NCI-H1930 (cell line): ENCODE data around the gene PLCL1.

Experiments
- DNase-seq, 2 experiments: peaks; one replicate each; lab custom pipeline; 2025; lab: John Stamatoyannopoulos, UW

Gene PLCL1

DNA sequence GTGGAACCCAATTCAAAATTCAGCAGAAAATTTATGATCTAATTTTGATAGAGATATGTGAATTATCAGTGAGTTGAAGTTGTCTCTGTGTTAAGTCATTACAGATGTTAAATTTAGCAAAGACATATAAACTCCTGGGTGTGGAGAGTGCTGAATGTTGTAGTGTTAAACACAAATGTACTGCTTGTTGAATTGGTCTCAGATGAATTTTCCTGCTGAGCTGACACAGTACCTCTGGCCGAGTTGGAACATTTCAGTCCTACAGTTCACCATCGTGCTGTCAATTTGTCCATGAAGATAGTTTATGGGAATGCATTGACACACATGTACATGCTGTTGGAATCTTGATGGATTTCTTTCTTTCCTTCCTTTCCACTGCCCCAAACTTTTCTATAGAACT, 255.9 kb downstream of the PLCL1 start:
- DNase-seq = no peak

- no peak for DNase-seq
Measured at GRCh38 chr2:198062826-198063225, 258.4 kb downstream of the PLCL1 start.

DNA sequence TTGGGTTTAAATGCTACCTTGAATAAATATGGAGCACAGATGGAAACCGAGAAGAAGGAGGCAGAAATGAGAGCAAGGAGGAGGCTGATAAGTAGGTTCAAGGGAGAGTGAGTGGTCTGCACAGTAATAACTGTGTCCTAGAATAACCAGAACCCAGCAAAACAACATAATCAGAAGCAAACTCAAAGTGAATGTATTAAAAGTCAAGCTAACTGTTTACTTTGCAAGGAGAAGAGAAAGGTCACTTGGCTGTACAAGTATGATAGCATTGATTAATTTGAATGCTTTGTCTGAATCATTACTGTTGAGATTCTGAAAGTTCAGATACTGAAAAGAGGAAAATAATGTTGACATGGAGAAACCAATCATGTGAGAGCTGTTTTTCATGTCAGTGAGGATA, 258.8 kb downstream of the PLCL1 start:
- no peak for DNase-seq

DNA sequence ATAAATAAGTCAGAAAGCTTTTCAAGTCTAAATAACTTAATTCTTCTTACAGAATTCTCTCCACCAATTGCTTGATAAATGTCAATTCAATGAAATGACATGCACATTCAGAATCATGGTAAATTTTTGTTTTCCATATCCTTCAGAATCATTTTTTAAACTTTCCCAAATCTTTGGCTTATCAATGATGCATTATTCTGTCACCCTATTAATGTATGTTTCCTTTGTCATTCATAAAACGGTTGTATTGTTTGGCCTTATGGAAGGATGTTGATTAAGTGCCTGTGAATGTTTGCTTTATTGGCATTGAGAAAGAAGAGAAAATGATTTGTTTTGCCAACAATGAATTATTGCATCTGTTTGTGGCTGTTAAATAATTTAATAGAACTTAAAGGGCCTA, 260.9 kb downstream of the PLCL1 start:
- no peak for DNase-seq

DNA sequence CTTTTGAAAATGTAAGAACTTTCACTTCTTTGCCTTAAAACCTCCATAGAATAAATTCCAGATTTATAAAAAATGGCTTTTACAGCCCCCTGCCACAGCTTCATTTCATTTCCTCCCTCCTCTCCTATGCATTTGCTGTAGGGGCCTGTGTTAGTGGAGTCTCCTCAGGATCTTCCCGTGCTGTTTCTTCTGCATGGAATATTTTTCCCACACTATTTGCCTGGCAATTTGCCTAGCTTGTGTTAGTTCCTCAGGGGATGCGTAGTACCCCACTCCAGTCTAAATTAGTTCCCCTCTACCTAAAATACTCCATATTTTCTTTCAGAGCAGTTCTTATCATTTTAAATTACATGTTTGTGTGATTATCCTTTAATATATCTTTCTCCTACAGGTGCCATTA, 262.2 kb downstream of the PLCL1 start:
- no peak for DNase-seq

DNA sequence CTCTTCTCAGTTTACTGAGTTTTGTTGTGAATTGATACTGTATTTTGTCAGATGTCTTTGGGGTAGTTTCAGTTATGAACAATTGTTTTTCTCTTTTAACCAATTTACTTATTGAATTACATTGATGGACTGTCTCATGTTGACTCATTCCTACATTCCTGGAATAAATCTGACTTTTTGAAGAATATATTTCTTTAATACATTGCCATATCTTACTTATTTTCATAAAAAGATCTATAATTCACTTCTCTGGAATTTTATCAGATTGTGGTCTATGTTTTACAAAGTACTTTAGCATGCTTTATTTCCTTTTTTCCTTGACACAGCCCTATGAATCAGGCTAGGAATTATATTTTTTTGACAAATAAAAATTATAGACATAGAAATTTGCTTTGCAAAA, 268.3 kb downstream of the PLCL1 start:
- DNase-seq = no peak

DNA sequence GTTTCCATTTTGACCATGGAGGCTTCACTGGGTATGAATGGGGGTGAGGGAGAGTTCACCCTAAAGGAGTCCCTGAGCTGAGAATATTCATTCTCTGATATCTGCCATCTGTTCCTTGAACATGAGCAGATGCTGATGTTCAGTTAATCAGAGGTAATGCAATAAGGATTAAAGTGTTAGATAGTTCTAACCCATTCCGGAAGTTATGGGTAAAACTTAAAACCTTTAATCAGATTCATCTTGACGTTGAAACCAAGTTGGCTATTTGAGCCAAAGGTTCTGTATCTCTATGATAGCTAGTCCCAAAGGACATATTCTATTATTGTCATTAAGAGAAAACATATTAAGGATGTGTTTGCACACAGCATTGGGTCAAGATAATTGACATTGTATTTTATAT, 268.9 kb downstream of the PLCL1 start:
- DNase-seq = no peak

- DNase-seq = no peak
Measured at GRCh38 chr2:198077477-198077876, 273.1 kb downstream of the PLCL1 start.

DNA sequence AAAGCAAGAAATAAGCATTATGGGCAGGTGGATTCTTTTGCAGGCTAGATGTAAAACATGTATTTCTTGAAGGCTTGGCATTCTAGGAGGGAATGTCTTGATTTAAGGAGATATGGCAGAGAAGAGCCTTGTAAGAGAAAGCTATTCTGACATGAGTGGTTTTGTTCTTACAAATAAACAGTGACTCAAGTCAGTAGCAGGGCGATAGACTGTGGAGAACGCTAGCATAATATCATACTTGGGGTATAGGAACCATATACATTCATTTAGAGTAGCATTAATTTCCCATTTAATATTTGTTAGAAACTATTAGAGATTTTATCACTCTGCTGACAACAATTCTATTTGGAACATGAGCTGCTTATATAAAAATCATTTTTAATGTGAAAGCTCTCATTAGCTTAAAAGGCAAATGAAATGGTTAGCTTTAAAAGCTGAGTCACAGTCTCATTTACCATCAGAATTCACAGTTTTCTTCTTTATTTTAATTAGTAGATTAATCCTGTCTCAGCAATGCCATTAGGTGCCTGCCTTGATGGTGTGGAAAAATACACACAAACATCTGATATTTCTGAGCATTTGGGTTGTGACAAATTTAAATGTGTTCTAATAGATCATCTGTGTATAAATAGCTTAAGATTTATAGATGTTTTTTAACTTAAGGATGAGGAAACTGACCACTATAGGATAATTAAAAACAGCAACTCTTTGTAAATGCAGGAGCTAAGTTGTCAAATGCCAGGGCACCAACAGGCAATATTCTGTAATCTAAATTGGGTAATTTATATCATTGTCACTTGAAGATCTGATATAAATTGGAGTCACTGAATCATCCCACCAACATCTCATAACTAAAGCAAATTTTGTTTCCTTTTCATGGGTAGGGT, 276.7 kb downstream of the PLCL1 start:
- DNase-seq = no peak

- DNase-seq = no peak
Measured at GRCh38 chr2:198084156-198084555, 279.8 kb downstream of the PLCL1 start.

GRCh38 chr2:198096002-198096401, 291.6 kb downstream of the PLCL1 start:
- DNase-seq = no peak

- DNase-seq = no peak
Measured at GRCh38 chr2:198096965-198097364, 292.6 kb downstream of the PLCL1 start.

DNA sequence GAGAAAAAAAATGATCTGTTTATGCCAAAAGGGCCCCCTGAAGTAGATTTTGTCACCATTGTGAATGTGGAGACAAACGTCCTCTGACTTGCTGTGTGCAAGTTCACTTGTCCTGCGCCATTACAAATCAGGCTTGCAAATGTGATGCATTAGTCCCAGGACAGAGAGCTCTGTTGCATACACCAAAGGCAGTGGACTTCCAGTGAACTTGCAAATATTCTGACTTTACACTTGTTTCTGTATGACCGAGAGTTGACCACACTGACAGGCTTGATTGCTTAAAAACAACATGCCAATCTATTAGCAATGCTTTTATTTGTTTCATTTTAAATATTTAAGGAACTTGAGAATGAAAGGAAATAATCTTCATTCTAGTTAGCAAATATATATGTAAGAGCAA, 293.2 kb downstream of the PLCL1 start:
- DNase-seq = no peak

DNA sequence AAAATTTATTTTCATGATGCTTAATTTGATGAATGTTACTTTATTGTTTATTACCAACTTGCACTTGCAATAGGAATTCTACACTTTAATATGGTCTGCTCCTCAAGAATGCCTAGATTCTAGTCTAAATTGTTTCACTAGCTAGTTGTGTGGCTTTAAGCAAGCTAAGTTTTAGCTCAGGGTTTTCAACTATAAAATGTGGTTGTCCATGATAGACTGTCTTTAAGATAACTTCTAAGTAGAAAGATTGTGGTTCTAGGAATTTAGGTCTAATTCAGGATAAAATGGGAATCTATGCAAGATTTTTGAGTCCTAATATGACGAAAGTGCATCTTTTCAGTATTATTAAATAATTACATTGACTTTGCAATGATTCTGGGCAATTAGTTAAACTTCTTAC, 294.0 kb downstream of the PLCL1 start:
- no peak for DNase-seq

- DNase-seq = no peak
Measured at GRCh38 chr2:198098918-198099317, 294.5 kb downstream of the PLCL1 start.

DNA sequence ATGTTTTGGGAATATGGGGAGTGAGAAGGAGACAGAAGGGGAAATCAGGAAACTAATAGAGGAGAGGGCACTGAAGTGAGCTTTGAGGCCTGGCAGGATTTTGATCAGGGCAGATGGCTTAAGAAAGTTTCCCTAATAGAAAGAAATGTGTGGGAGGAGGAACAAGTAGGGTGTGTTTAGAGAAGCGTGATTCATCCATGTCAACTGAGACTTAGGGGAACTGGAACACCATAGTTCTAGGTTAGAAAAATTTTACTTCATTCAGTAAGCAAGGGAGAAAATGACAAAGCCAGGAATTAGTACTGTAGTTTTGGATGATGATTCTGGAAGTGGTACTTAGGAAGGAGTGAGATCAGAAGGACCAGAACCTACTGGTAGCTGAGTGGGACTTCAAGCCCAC, 296.0 kb downstream of the PLCL1 start:
- no peak for DNase-seq

DNA sequence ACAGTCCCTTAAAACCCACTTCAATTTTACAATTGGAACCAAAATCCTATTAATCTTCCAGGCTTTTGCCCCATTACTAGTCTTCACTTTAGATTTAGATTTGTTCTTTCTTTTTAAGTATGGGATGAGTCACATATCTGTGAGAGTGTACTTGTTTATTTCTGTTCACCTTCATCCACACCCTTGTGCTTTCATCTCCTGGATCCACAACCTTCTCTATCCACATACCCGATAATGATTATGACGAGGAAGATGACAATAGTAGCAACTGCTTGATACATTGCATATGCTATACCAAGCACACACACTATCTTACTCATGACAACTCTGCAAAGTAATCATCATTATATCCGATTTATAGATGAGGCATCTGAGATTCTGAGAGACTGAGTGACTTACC, 297.3 kb downstream of the PLCL1 start:
- no peak for DNase-seq

- no peak for DNase-seq
Measured at GRCh38 chr2:198102120-198102519, 297.7 kb downstream of the PLCL1 start.

- DNase-seq = no peak
Measured at GRCh38 chr2:198102856-198103255, 298.5 kb downstream of the PLCL1 start.

GRCh38 chr2:198106621-198107385, 302.4 kb downstream of the PLCL1 start:
- no peak for DNase-seq

GRCh38 chr2:198113316-198113715, 308.9 kb downstream of the PLCL1 start:
- DNase-seq = no peak

GRCh38 chr2:198114064-198114463, 309.7 kb downstream of the PLCL1 start:
- DNase-seq = no peak

DNA sequence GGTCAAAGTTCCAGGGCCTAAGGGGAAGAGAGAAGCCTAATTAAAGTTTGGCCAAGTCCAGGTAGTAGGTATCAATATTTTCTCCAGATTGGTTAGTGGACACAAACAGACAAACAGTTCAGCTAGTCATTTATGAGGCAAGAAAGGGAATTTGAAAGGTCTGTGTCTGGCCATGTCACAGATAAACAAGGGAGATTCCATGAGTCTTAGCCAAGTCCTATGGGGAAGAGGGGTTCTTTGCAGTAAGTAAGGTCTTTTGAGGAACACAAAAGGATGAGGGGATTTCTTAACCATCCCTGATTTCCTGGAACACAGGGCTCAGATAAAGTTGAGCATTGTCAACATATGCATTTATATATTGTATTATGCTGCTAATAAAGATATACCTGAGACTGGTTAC, 310.8 kb downstream of the PLCL1 start:
- no peak for DNase-seq
